NT2/D1 (cell line): ENCODE results near the gene ZSWIM5.

Experiments used
- YY1 ChIP-seq: IDR thresholded peaks from 2 replicates; pipeline ENCODE4 v1.6.1; 2011; ENCODE audit not compliant: insufficient read length, insufficient read depth
- ZNF274 ChIP-seq: IDR thresholded peaks from 2 replicates; pipeline ENCODE4 v1.6.1; 2011; ENCODE audit warnings: mild to moderate bottlenecking, low read depth, low read length

DNA sequence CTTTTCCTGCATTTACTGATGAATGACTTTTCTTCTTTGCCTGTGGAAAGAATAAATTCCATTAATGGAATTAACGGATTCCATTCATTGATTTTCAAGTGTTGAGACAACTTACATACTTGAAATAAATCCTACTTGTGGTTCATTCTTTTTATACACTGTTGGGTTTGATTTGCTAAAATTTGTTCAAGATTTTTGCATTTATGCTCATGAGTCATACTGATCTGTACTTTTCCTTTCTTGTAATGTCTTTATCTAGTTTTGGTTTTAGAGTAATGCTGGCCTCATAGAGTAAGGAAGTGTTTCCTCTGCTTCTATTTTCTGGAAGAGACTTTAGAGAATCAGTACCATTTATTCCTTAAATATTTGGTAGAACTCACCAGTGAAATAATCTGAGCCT is 180.0 kb downstream of the ZSWIM5 start:
- TF ChIP-seq ZNF274: no peak
- TF ChIP-seq YY1: no peak
